ENCODE data around the gene CTNND2. TPM values are rescaled to one million over a fixed set of nuclear protein-coding genes. Genes with fewer than 3 reads are reported as not detected.
A peak's percentile ranks its signal among the peaks of the same experiment; 100 is the strongest.

Gene CTNND2
- total RNA-seq, 1 experiment from 2014 or later = 2.9 TPM

DNA sequence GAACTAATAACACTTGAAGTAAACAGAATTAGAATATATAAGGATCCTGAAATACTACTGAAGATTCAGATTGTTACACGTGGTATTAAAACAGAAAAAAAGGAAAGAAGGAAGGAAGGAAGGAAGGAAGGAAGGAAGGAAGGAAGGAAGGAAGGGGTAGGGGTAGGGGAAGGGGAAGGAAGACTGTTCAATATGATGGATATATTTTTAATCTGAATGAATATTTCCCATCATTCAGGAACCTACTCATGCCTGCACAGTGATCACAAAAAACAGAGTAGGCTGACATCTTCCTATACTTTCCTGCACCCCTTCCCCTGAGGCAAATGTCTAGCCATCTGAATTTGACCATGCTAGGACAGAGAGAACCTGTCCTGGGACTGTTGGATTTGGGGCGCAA lies 133.9 kb downstream of the CTNND2 start:
- no peak overlapping the region for H3K4me3 ChIP-seq (ENCODE audit: insufficient read depth, low read depth, low read length)
- H3K36me3 ChIP-seq (replicated peaks; ENCODE audit: control insufficient read depth, insufficient read depth, low read length) = no peaks in the 10 kb centered on the region
- DNase-seq = no peak
- H3K27me3 ChIP-seq (ENCODE audit: control insufficient read depth, insufficient read depth, low read length) = no peaks in the 10 kb centered on the region

- DNase-seq = no peak
- H3K36me3 ChIP-seq (replicated peaks; ENCODE audit: control insufficient read depth, insufficient read depth, low read length) = no peaks in the 10 kb centered on the region
- H3K4me3 ChIP-seq (ENCODE audit: insufficient read depth, low read depth, low read length) = no peak overlapping the region
- H3K27me3 ChIP-seq (ENCODE audit: control insufficient read depth, insufficient read depth, low read length) = no peaks in the 10 kb centered on the region
Observed at GRCh38 chr5:11760934-11761603, 143.2 kb downstream of the CTNND2 start.

GRCh38 chr5:11758321-11758720 lies 145.9 kb downstream of the CTNND2 start:
- DNase-seq = no peak
- no peaks in the 10 kb centered on the region for H3K36me3 ChIP-seq (replicated peaks; ENCODE audit: control insufficient read depth, insufficient read depth, low read length)
- no peaks in the 10 kb centered on the region for H3K27me3 ChIP-seq (ENCODE audit: control insufficient read depth, insufficient read depth, low read length)
- H3K4me3 ChIP-seq (ENCODE audit: insufficient read depth, low read depth, low read length) = no peak overlapping the region

DNA sequence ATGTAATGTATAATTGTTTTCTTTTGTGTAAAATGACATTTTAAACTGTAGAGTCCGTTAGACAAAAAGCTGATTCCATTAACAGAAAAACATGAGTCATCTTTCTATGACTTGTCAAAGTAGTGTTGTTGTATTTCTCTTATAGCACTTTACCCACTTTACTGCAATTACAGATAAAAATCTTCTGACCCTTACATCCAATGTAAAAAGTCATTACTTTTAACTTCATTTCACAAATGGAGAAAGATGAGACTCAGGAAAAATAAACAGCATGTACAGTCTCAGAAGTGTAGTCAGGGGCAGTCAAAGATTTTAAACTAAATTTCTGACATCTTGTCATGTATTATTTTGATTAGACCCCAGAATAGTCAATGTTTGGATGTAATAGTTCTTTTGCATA lies 146.6 kb downstream of the CTNND2 start:
- H3K27me3 ChIP-seq (ENCODE audit: control insufficient read depth, insufficient read depth, low read length) = no peaks in the 10 kb centered on the region
- no peaks in the 10 kb centered on the region for H3K36me3 ChIP-seq (replicated peaks; ENCODE audit: control insufficient read depth, insufficient read depth, low read length)
- no peak for DNase-seq

DNA sequence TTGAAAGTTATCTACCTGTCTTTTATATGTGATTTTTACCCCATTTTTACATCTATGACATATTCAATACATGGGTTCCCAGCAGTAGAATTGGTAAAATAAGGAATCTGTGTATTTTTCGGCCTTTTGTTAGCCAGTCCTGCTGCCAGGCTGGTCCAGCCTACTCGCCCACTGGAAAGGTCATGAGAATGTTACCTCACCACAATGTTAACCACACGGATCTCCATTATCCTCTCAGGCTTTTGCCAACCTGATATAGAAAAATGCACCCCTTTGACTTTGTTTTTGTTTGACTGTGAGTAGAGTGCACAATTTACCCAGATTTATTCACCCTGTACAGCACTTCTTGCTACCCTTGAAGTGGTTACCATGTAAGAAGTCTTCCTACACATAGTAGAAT lies 167.2 kb downstream of the CTNND2 start:
- H3K27me3 ChIP-seq (ENCODE audit: control insufficient read depth, insufficient read depth, low read length) = no peaks in the 10 kb centered on the region
- no peaks in the 10 kb centered on the region for H3K36me3 ChIP-seq (replicated peaks; ENCODE audit: control insufficient read depth, insufficient read depth, low read length)
- no peak for DNase-seq
- H3K4me3 ChIP-seq (ENCODE audit: insufficient read depth, low read depth, low read length) = no peak overlapping the region

More for the DNA sequence above, 146.6 kb downstream of the CTNND2 start:
- no peak overlapping the region for H3K4me3 ChIP-seq (ENCODE audit: insufficient read depth, low read depth, low read length)

- no peak overlapping the region for H3K4me3 ChIP-seq (ENCODE audit: insufficient read depth, low read depth, low read length)
- no peaks in the 10 kb centered on the region for H3K36me3 ChIP-seq (replicated peaks; ENCODE audit: control insufficient read depth, insufficient read depth, low read length)
- DNase-seq = no peak
- H3K27me3 ChIP-seq (ENCODE audit: control insufficient read depth, insufficient read depth, low read length) = no peaks in the 10 kb centered on the region
Observed at GRCh38 chr5:11734369-11734768, 169.9 kb downstream of the CTNND2 start.

- Histone ChIP-seq H3K36me3 (replicated peaks; ENCODE audit: control insufficient read depth, insufficient read depth, low read length) (no peaks in the 10 kb centered on the region), H3K27me3 (ENCODE audit: control insufficient read depth, insufficient read depth, low read length) (no peaks in the 10 kb centered on the region), H3K4me3 (ENCODE audit: insufficient read depth, low read depth, low read length) (no peak overlapping the region)
- no peak for DNase-seq
Observed at GRCh38 chr5:11733840-11734192, 170.4 kb downstream of the CTNND2 start.

DNA sequence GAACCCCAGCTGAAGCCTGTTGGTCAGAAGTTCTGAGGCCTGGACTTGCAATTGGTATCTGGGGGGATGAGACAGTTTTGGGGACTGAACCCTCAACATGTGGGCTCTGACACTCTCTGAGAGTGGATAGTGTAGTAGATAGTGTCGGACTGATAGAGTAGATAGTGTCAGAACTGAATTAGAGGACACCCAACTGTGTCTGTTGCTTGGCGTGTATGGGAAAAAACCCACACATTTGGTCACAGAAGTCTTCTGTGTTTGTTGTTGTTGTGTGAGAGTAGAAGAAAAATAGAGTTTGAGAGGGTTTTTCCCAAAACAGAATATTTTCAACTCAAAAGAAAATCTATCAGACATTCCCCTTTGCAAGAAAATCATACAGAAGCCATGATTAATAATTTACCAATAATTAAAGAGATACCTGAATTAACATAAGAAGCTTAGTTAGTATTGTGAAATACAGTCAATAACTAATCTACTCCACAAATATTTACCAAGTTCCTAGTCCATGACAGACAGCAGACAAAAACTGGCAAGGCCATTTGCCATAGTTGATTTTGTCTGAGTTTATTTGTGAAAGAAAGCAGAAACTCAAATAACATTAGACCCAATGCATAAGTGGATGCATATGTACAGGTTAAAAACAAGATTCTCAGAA lies 170.9 kb downstream of the CTNND2 start:
- Histone ChIP-seq H3K36me3 (replicated peaks; ENCODE audit: control insufficient read depth, insufficient read depth, low read length) (no peaks in the 10 kb centered on the region), H3K27me3 (ENCODE audit: control insufficient read depth, insufficient read depth, low read length) (no peaks in the 10 kb centered on the region), H3K4me3 (ENCODE audit: insufficient read depth, low read depth, low read length) (no peak overlapping the region)
- no peak for DNase-seq

DNA sequence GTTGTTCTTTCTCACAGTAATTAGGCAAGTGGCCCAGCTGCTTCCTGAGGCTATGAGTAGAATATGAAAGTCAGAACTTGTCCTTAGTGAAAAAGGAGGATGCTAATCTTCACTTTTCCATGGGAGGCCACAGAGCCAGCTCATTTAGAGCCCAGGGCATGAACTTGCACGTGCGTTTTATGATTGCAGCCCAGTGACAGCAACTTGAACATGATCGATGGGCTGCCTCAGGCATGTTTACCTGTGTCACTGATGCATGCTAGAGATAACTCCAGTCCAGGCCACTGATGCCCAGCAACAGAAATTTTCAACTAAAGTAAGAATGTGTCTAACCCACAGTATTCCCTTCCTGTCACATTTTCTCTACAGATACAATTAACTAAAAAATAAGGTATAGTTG lies 179.3 kb downstream of the CTNND2 start:
- DNase-seq = no peak
- Histone ChIP-seq H3K36me3 (replicated peaks; ENCODE audit: control insufficient read depth, insufficient read depth, low read length) (no peaks in the 10 kb centered on the region), H3K27me3 (ENCODE audit: control insufficient read depth, insufficient read depth, low read length) (no peaks in the 10 kb centered on the region), H3K4me3 (ENCODE audit: insufficient read depth, low read depth, low read length) (no peak overlapping the region)

DNA sequence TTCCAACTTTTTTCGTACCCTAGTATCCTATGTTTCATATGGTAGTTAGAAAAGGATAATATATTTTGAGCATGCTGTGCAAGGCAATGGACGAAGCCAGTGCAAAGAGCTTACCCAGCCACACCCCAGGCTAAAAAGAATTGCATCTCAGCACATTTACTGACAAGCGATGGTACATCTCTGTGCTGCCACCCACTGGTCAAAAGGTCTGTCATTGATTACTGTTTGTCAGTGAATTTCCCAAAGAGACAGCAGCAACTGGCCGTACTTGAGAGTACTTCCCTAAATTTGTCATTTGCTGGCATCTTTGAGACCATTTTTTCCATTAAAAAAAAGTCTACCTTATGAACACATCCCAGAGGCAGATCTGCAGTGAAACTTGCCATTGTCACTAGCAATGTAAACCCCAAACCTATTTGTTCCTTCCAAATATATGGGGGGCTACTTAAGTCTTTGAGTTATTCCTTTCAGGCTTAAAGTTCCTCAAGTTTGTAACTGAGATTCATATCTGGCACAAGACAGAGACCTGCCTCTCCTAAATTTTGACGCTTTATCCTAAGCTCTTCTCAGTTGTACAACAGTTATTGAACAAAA lies 184.3 kb downstream of the CTNND2 start:
- Histone ChIP-seq H3K36me3 (replicated peaks; ENCODE audit: control insufficient read depth, insufficient read depth, low read length) (no peaks in the 10 kb centered on the region), H3K4me3 (ENCODE audit: insufficient read depth, low read depth, low read length) (no peak overlapping the region), H3K27me3 (ENCODE audit: control insufficient read depth, insufficient read depth, low read length) (no peaks in the 10 kb centered on the region)
- DNase-seq = peak; percentile 37

- no peak for DNase-seq
- Histone ChIP-seq H3K27me3 (ENCODE audit: control insufficient read depth, insufficient read depth, low read length) (no peaks in the 10 kb centered on the region), H3K36me3 (replicated peaks; ENCODE audit: control insufficient read depth, insufficient read depth, low read length) (no peaks in the 10 kb centered on the region), H3K4me3 (ENCODE audit: insufficient read depth, low read depth, low read length) (no peak overlapping the region)
Observed at GRCh38 chr5:11715461-11716196, 188.6 kb downstream of the CTNND2 start.

GRCh38 chr5:11711932-11712331 lies 192.3 kb downstream of the CTNND2 start:
- Histone ChIP-seq H3K4me3 (ENCODE audit: insufficient read depth, low read depth, low read length) (no peak overlapping the region), H3K27me3 (ENCODE audit: control insufficient read depth, insufficient read depth, low read length) (no peaks in the 10 kb centered on the region), H3K36me3 (replicated peaks; ENCODE audit: control insufficient read depth, insufficient read depth, low read length) (no peaks in the 10 kb centered on the region)
- DNase-seq = no peak

- Histone ChIP-seq H3K27me3 (ENCODE audit: control insufficient read depth, insufficient read depth, low read length) (no peaks in the 10 kb centered on the region), H3K4me3 (ENCODE audit: insufficient read depth, low read depth, low read length) (no peak overlapping the region), H3K36me3 (replicated peaks; ENCODE audit: control insufficient read depth, insufficient read depth, low read length) (no peaks in the 10 kb centered on the region)
- DNase-seq = no peak
Observed at GRCh38 chr5:11709021-11709420, 195.2 kb downstream of the CTNND2 start.

GRCh38 chr5:11704916-11705315 lies 199.3 kb downstream of the CTNND2 start:
- DNase-seq = no peak
- H3K27me3 ChIP-seq (ENCODE audit: control insufficient read depth, insufficient read depth, low read length) = no peaks in the 10 kb centered on the region
- no peaks in the 10 kb centered on the region for H3K36me3 ChIP-seq (replicated peaks; ENCODE audit: control insufficient read depth, insufficient read depth, low read length)
- no peak overlapping the region for H3K4me3 ChIP-seq (ENCODE audit: insufficient read depth, low read depth, low read length)

GRCh38 chr5:11700391-11700790 lies 203.9 kb downstream of the CTNND2 start:
- Histone ChIP-seq H3K27me3 (ENCODE audit: control insufficient read depth, insufficient read depth, low read length) (no peaks in the 10 kb centered on the region), H3K4me3 (ENCODE audit: insufficient read depth, low read depth, low read length) (no peak overlapping the region), H3K36me3 (replicated peaks; ENCODE audit: control insufficient read depth, insufficient read depth, low read length) (no peaks in the 10 kb centered on the region)
- DNase-seq = no peak
